C4-2B (cell line): ENCODE measurements around the gene TUBA4B.
A peak's percentile ranks its signal among the peaks of the same experiment; 100 is the strongest.

Experiments used
- H3K27ac ChIP-seq: fragments of 450-650 bp; 2 replicates; pipeline ENCODE4 v1.5.1; 2017
- ZFX ChIP-seq: fragments of 450-650 bp; IDR thresholded peaks from 2 replicates; pipeline ENCODE4 v1.6.1; 2017
- TF ChIP-seq, protein P1 (sequence below): fragments of 450-650 bp; conservative IDR thresholded peaks from 2 replicates; pipeline ENCODE4 v1.5.1; 2017; ENCODE audit warnings: mild to moderate bottlenecking

TUBA4B gene

DNA sequence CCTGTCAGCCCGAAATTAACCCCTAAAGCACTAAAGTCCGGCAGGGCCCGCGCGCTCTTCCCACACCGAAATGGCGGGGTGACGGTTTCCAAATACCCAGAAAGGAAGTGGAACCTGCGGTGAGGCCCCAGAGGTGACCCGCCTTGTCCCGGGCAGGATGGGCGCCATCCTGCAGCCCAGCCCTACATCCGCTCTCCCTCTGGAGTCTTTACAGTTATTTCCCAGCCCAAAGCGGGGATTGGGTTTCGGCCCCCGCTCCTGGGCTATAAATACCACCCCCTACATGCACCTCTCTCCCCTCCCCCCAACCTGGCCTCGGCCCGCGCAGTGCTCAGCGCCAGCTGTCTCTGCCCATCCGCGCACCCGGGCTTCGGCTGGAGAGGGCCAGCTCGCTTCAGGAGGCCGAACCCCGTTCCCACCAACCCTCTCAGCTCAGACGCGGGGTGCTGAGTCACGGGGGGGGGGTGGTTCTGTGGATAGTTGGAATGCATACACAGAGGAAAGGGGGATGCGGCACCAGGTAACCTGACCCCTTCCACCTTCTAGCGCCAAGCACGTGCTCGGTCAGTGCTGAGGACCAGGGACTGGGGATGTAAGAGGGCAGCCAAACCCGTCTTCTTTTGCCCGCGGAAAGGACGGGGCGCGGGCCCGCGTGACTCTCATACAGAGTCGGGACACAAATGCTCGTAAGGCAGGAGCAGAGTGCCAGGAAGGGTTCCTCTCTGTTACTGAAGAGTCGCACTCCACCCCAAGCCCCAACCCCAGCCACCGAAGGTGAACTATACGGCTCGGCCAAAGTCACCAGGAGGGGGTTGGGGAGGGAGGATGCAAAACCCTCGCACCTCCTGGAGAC, at the start of gene TUBA4B:
Gene TUBA4B (plus strand): TSS at position 344 of the 853 bp plus-strand sequence. CDS start 165 bp downstream, at position 509.
- peak within 1 kb of the TSS; percentile 84 for H3K27ac ChIP-seq
- TF ChIP-seq, protein P1, sequence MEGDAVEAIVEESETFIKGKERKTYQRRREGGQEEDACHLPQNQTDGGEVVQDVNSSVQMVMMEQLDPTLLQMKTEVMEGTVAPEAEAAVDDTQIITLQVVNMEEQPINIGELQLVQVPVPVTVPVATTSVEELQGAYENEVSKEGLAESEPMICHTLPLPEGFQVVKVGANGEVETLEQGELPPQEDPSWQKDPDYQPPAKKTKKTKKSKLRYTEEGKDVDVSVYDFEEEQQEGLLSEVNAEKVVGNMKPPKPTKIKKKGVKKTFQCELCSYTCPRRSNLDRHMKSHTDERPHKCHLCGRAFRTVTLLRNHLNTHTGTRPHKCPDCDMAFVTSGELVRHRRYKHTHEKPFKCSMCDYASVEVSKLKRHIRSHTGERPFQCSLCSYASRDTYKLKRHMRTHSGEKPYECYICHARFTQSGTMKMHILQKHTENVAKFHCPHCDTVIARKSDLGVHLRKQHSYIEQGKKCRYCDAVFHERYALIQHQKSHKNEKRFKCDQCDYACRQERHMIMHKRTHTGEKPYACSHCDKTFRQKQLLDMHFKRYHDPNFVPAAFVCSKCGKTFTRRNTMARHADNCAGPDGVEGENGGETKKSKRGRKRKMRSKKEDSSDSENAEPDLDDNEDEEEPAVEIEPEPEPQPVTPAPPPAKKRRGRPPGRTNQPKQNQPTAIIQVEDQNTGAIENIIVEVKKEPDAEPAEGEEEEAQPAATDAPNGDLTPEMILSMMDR: no peak
- peak; percentile 41; the same call in 1 of the 2 replicates for TF ChIP-seq ZFX

DNA sequence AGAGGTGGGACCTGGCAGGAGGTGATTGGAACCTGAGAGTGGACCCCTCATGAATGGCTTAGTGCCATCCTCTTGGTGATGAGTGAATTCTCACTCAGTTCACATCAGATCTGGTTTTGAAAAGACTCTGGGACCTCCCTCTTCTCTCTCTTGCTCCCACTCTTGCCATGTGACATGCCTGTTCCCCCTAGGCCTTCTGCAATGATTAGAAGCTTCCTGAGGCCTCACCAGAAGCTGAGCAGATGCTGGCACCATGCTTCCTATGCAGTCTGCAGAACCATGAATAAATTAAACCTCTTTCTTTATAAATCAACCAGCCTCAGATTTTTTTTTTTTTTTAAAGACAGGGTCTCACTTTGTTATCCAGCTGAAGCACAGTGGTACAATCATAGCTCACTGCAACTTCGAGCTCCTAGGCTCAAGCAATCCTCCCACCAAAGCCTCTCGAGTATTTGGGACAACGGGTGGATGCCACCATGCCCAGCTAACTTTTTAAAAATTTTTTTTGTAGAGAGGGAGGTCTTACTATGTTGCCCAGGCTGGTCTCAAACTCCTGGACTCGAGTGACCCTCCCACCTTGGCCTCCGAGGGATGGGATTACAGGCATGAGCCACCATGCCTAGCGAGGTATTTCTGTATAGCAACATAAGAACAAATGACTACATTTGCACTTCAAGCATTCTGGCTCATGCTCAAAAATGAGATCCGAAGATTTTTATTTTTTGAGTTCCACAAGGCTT, 48.4 kb upstream of the TUBA4B start:
- no peak overlapping the region for H3K27ac ChIP-seq
- TF ChIP-seq, protein P1: no peak
- TF ChIP-seq ZFX: no peak

DNA sequence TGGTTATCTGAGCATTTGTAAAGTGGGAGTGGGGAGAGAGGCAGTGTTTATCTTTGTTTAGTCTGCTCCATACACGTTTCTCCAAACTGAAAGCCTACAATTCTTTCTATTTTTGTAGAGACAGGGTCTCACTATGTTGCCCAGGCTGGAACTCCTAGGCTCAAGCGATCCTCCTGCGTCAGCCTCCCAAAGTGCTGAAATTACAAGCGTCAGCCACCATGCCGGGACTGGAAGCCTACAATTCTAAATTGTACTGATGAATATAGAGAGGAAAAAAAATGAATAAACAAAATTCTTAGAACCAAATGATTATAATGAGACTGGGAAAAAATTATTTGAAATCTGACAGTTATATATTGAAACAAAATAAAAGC, 47.9 kb upstream of the TUBA4B start:
- TF ChIP-seq, protein P1: no peak
- TF ChIP-seq ZFX: no peak
- H3K27ac ChIP-seq: no peak overlapping the region

DNA sequence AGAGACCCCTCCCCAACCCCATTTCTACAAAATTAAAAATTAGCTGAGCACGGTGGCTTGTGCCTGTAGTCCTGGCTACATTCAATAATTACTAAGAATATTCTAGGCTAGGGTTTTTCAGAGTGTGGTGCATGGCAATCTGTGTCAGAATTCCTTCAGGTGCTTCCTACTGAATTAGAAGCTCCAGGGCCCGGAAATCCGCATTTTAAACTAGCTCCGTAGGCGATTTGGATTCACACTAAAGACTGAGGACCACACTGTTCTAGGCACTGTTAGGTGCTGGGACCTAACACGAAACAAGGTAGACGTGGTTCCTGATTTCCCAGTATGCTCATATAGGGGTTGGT, 47.1 kb upstream of the TUBA4B start:
- peak overlapping the region; percentile 77 for H3K27ac ChIP-seq
- TF ChIP-seq ZFX: no peak
- TF ChIP-seq, protein P1: no peak

DNA sequence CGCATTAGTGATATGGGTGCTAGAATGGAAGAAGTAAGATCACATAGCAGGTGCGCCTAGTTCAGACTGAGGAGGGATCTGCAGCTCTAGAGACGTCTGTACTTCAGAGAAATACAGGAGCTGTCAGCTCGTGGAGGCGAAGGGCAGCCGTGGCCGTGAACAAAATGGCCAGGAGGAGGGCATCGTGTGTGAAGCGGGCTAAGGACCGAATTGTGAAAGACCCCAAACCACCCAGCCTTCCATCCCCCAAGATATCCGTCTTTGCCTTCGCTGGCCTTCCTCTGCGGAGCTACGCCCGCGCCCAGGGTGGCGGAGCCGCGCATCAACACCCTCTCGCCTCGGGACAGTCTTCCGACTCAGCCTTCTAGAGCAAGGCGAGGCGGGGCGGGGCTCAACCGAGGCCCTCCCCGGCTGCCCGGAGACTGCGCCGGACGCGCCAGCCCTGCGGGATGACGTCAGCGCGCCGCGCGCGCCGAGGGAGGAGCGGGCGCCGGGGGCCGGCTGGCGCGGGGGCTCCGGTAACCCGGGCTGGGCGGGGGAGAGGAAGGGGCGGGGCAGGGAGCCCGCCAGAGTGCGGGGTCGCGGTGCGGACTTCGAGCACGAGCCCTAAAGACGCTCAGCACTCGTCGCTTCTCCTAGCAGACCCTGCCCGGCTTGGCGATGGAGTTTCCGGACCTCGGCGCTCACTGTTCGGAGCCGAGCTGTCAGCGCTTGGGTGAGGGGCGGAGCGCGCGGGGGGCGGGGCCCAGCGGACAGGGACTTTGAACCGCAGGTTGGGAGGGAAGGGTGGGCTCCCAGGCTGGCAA, 46.5 kb upstream of the TUBA4B start, which contains the start of gene ZFAND2B:
Gene ZFAND2B (plus strand): TSS at position 455 of the 806 bp plus-strand sequence. CDS start 206 bp downstream, at position 661.
- peak within 1 kb of the TSS; percentile 77 for H3K27ac ChIP-seq
- TF ChIP-seq, protein P1: no peak
- no peak for TF ChIP-seq ZFX

DNA sequence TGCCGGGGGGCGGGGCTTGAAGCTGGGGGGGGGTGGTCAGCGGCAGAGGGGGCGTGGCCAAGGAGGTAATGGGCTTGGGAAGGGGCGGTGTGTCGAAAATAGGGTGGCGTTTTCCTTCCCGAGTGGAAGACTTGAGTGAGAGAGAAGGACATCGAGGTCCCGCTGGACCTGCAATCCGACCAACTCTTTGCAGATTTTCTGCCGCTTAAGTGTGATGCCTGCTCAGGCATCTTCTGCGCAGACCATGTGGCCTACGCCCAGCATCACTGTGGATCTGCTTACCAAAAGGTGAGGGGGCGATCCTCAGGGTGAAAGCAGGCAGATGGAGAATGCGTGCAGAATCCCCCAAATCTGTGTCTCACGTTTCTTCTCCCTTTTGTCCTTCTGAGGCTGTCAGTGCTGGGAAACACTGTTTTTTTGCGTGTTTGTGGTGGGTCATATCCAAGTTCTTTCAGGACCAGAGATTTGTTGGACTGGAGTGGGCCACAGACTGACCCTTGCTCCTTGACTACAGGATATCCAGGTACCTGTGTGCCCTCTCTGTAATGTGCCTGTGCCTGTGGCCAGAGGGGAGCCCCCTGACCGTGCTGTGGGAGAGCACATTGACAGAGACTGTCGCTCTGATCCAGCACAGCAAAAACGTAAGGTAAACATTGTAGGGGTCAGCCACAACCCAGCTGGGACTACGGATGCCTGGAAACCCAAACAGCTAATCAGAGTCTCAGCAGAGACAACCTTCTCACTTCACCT, 45.7 kb upstream of the TUBA4B start:
- H3K27ac ChIP-seq: peak overlapping the region; percentile 77
- no peak for TF ChIP-seq ZFX
- TF ChIP-seq, protein P1: no peak
